Measurements from ENCODE around the gene VPS35.

Gene VPS35

GRCh38 chr16:46727184-46727583 lies 38.2 kb upstream of the VPS35 start:
- no peak for TF ChIP-seq JUND (IDR thresholded peaks at IDR 0.05; ENCODE audit: low read depth)
- in situ Hi-C loops (cut with HindIII; ENCODE audit: low pct_unique_long_range_greater_than_20kb, low sequenced_read_pairs) = no loop called here
- DNase-seq (ENCODE audit: low read depth in 1 of 2, low spot score in 1 of 2) = no peak

- DNase-seq (ENCODE audit: low read depth in 1 of 2, low spot score in 1 of 2) = no peak
- TF ChIP-seq JUND (IDR thresholded peaks at IDR 0.05; ENCODE audit: low read depth) = no peak
- in situ Hi-C loops (cut with HindIII; ENCODE audit: low pct_unique_long_range_greater_than_20kb, low sequenced_read_pairs) = no loop called here
These were observed 32.9 kb upstream of the VPS35 start for GRCh38 chr16:46721885-46722284.

- TF ChIP-seq JUND (IDR thresholded peaks at IDR 0.05; ENCODE audit: low read depth) = no peak
- in situ Hi-C loops (cut with HindIII; ENCODE audit: low pct_unique_long_range_greater_than_20kb, low sequenced_read_pairs) = no loop called here
- no peak for DNase-seq (ENCODE audit: low read depth in 1 of 2, low spot score in 1 of 2)
These were observed 31.6 kb upstream of the VPS35 start for GRCh38 chr16:46720619-46721018.

GRCh38 chr16:46719528-46719927 lies 30.6 kb upstream of the VPS35 start:
- in situ Hi-C loops (cut with HindIII; ENCODE audit: low pct_unique_long_range_greater_than_20kb, low sequenced_read_pairs) = no loop called here
- DNase-seq (ENCODE audit: low read depth in 1 of 2, low spot score in 1 of 2) = no peak
- no peak for TF ChIP-seq JUND (IDR thresholded peaks at IDR 0.05; ENCODE audit: low read depth)

- in situ Hi-C loops (cut with HindIII; ENCODE audit: low pct_unique_long_range_greater_than_20kb, low sequenced_read_pairs) = no loop called here
- no peak for TF ChIP-seq JUND (IDR thresholded peaks at IDR 0.05; ENCODE audit: low read depth)
- DNase-seq (ENCODE audit: low read depth in 1 of 2, low spot score in 1 of 2) = no peak
These were observed 29.2 kb upstream of the VPS35 start for GRCh38 chr16:46718214-46718613.

- no peak for DNase-seq (ENCODE audit: low read depth in 1 of 2, low spot score in 1 of 2)
- TF ChIP-seq JUND (IDR thresholded peaks at IDR 0.05; ENCODE audit: low read depth) = no peak
- in situ Hi-C loops (cut with HindIII; ENCODE audit: low pct_unique_long_range_greater_than_20kb, low sequenced_read_pairs) = no loop called here
These were observed 28.7 kb upstream of the VPS35 start for GRCh38 chr16:46717692-46718091.

GRCh38 chr16:46715769-46716305 lies 26.9 kb upstream of the VPS35 start:
- in situ Hi-C loops (cut with HindIII; ENCODE audit: low pct_unique_long_range_greater_than_20kb, low sequenced_read_pairs) = no loop called here
- no peak for TF ChIP-seq JUND (IDR thresholded peaks at IDR 0.05; ENCODE audit: low read depth)
- DNase-seq (ENCODE audit: low read depth in 1 of 2, low spot score in 1 of 2) = no peak

GRCh38 chr16:46714797-46715591 lies 26.0 kb upstream of the VPS35 start:
- no peak for TF ChIP-seq JUND (IDR thresholded peaks at IDR 0.05; ENCODE audit: low read depth)
- in situ Hi-C loops (cut with HindIII; ENCODE audit: low pct_unique_long_range_greater_than_20kb, low sequenced_read_pairs) = no loop called here

GRCh38 chr16:46713634-46714033 lies 24.7 kb upstream of the VPS35 start:
- in situ Hi-C loops (cut with HindIII; ENCODE audit: low pct_unique_long_range_greater_than_20kb, low sequenced_read_pairs) = no loop called here
- DNase-seq (ENCODE audit: low read depth in 1 of 2, low spot score in 1 of 2) = no peak

More at GRCh38 chr16:46714797-46715591, 26.0 kb upstream of the VPS35 start:
- no peak for DNase-seq (ENCODE audit: low read depth in 1 of 2, low spot score in 1 of 2)

GRCh38 chr16:46712911-46713310 lies 23.9 kb upstream of the VPS35 start:
- no peak for DNase-seq (ENCODE audit: low read depth in 1 of 2, low spot score in 1 of 2)
- in situ Hi-C loops (cut with HindIII; ENCODE audit: low pct_unique_long_range_greater_than_20kb, low sequenced_read_pairs) = no loop called here
- TF ChIP-seq JUND (IDR thresholded peaks at IDR 0.05; ENCODE audit: low read depth) = no peak

More at GRCh38 chr16:46713634-46714033, 24.7 kb upstream of the VPS35 start:
- no peak for TF ChIP-seq JUND (IDR thresholded peaks at IDR 0.05; ENCODE audit: low read depth)

- in situ Hi-C loops (cut with HindIII; ENCODE audit: low pct_unique_long_range_greater_than_20kb, low sequenced_read_pairs) = no loop called here
- DNase-seq (ENCODE audit: low read depth in 1 of 2, low spot score in 1 of 2) = no peak
- TF ChIP-seq JUND (IDR thresholded peaks at IDR 0.05; ENCODE audit: low read depth) = no peak
These were observed 22.4 kb upstream of the VPS35 start for GRCh38 chr16:46711106-46712058.

GRCh38 chr16:46709469-46710005 lies 20.6 kb upstream of the VPS35 start:
- no peak for TF ChIP-seq JUND (IDR thresholded peaks at IDR 0.05; ENCODE audit: low read depth)
- DNase-seq (ENCODE audit: low read depth in 1 of 2, low spot score in 1 of 2) = no peak
- in situ Hi-C loops (cut with HindIII; ENCODE audit: low pct_unique_long_range_greater_than_20kb, low sequenced_read_pairs) = no loop called here
